COR-L47 (cell line): ENCODE data around the gene C1orf167.

Experiments used
- DNase-seq: peaks from one replicate; lab custom pipeline; 2025; lab: John Stamatoyannopoulos, UW

Gene C1orf167

GRCh38 chr1:11761988-11762406, at the start of gene C1orf167:
Gene C1orf167 (plus strand): TSS chr1:11762193. CDS start chr1:11764401, 2,208 bp downstream.
- DNase-seq = no peak

GRCh38 chr1:11712285-11712684, 49.7 kb upstream of the C1orf167 start:
- DNase-seq = no peak

- DNase-seq = no peak
These were observed 48.9 kb upstream of the C1orf167 start for GRCh38 chr1:11713095-11713494.

- DNase-seq = no peak
These were observed 47.0 kb upstream of the C1orf167 start for GRCh38 chr1:11714831-11715575.

GRCh38 chr1:11719313-11720032, 42.5 kb upstream of the C1orf167 start:
- peak; percentile 67 for DNase-seq

- no peak for DNase-seq
These were observed 42.0 kb upstream of the C1orf167 start for GRCh38 chr1:11720033-11720376.

- DNase-seq = no peak
These were observed 41.5 kb upstream of the C1orf167 start for GRCh38 chr1:11720525-11720924.

GRCh38 chr1:11721311-11721710, 40.7 kb upstream of the C1orf167 start:
- no peak for DNase-seq

- no peak for DNase-seq
These were observed 39.5 kb upstream of the C1orf167 start for GRCh38 chr1:11722538-11722937.

GRCh38 chr1:11725616-11726015, 36.4 kb upstream of the C1orf167 start:
- DNase-seq = peak; percentile 47

GRCh38 chr1:11727119-11727518, 34.9 kb upstream of the C1orf167 start:
- no peak for DNase-seq

- DNase-seq = no peak
These were observed 33.7 kb upstream of the C1orf167 start for GRCh38 chr1:11728126-11728806.

- no peak for DNase-seq
These were observed 32.9 kb upstream of the C1orf167 start for GRCh38 chr1:11729155-11729497.

GRCh38 chr1:11729498-11730428, 32.2 kb upstream of the C1orf167 start:
- DNase-seq = no peak

- DNase-seq = no peak
These were observed 31.5 kb upstream of the C1orf167 start for GRCh38 chr1:11730429-11730891.

GRCh38 chr1:11731691-11732283, 30.2 kb upstream of the C1orf167 start:
- no peak for DNase-seq

GRCh38 chr1:11733306-11733705, 28.7 kb upstream of the C1orf167 start:
- DNase-seq = no peak

- no peak for DNase-seq
These were observed 26.5 kb upstream of the C1orf167 start for GRCh38 chr1:11735531-11735853.

- DNase-seq = peak; percentile 94
These were observed 25.9 kb upstream of the C1orf167 start, which contains the start of gene AGTRAP for GRCh38 chr1:11735854-11736745. Gene AGTRAP (plus strand): TSS chr1:11736136. CDS start chr1:11736209, 73 bp downstream.
